NCI-H1417 treated with DMSO at 0.1 percent for 48 hours (cell line): ENCODE measurements around the gene ADSS1.
A peak's percentile ranks its signal among the peaks of the same experiment; 100 is the strongest.

Source experiments
- DNase-seq: peaks from one replicate; lab custom pipeline; 2025; lab: John Stamatoyannopoulos, UW

ADSS1 gene

DNA sequence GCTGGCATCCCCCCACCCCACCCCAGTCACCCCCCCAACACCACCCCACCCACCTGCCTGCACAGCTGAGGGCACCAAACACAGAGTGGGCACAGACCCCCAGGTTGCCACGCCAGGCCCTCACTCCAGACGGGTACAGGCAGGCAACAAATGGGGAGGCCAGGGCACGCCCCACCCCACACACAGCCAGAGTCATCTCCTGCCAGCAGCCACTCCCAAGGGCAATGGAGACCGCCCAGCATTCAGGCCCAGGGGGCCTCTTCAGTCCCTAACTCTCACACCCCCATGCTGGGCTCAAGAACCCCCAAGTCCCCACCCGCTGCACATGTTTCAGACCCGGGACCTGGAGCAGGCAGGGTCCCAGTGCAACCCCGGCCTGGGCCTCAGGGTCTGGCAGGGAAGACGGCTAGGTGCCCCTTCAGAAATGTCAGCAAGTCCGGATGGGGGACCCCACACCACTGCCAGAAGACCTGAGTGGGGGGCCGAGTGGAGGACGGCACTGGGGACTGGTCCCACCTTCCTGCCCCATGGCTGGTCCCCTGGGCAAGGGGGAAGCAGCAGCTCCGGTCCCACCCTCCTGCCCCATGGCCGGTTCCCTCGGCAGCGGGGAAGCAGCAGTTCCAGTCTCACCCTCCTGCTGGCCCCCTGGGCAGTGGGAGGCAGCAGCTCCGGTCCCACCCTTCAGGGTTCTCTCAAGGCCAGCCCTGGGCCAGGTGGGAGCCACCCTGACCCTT, 59.6 kb downstream of the ADSS1 start:
- DNase-seq, result no peak

DNA sequence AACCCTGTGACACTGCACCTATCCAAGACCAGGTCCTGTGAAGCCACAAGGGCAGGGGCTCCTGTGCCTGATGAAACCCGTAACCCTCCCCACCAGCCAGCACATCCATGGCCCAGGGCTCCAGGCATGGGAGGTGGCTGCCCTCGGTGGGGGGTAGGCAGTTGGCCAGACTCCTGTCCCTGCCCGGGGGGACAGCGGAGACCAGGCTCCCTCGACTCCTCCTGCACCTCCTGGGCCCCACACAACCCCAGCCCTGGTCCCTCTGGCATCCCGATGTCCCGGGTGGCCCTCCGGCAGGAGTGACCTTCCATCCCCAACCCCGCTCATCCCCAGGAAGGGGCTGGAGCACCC, 60.2 kb downstream of the ADSS1 start:
- no peak for DNase-seq

DNA sequence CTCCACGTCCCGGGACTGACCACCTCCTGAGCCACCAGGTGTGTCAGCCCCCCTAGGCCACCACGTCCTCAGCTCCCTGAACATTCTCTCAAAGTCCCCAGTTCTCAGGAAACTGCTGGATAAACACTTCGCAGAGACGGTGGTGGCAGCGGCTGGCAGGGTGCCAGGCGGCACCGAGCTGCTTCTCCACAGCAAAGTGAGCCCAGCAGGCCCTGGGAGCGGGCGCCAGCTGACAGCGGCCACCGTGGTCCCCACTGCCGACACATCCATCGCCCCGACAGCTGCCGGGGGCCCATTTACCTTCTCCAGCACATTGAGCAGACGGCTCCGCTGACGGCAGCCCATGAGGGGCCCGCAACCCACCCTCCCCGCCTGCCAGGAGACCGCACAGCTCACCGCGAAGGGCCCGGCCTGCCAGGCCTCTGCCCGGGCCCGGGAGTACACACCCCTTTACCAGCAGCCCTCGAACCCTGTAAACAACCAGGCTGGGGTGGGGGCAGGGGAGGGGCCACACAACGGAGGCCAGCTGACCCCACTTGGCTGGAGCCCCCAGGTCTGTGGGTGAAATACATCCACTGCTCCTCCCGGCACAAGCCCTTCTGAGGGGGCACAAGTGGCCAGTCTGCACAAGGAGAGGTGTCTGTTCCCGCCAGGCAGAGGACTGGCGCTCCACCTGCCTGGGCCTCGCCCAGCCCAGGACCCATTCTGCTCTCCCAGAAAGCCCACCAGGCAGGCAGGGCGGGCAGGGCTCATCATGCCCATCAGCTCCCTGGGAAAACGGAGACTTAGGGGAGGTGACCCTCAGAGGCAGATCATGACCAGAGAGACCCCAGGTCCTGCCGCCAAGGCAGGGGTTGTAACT, 61.0 kb downstream of the ADSS1 start:
- peak; percentile 28 for DNase-seq

DNA sequence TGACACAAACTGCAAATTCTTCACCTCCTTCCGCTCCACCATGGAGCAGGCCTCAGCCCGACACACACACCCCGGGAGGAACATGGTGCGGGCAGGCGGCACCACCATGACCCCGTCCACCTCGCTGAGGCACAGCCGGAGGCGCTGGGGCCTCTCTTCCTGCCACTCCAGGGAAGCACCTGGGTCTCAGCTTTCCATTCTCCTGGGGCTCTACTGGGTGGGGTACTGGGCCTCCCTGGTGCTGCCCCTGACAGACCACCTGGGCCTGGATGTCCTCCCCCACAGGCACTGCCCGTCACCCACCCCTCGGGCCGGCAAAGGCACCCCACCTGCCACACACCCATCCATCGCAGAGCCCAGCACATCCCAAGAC, 61.7 kb downstream of the ADSS1 start:
- no peak for DNase-seq

DNA sequence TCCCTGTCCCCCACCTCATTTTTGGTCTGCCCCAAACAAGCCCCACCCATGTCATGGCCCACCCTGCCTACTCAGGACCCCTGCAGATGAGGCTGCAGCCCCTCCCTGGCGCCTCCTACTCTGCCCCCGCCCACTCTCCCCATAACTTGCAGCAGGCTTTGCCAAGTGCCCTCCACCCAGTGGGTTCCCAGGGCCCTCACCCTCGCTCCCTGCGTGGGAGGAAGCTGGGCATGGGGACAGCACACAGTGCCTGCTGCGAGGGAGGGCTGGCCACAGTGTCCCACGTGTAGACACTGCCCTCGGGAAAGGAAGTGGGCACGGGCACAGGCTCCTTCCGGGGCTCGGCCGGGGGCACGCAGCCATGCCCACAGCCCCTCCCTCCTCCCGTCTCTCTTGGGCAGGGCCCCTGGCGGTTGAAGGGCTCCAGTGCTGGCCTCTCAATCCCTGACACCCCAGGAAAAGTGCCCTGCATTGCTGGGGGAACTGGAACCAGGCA, 62.1 kb downstream of the ADSS1 start:
- no peak for DNase-seq

DNA sequence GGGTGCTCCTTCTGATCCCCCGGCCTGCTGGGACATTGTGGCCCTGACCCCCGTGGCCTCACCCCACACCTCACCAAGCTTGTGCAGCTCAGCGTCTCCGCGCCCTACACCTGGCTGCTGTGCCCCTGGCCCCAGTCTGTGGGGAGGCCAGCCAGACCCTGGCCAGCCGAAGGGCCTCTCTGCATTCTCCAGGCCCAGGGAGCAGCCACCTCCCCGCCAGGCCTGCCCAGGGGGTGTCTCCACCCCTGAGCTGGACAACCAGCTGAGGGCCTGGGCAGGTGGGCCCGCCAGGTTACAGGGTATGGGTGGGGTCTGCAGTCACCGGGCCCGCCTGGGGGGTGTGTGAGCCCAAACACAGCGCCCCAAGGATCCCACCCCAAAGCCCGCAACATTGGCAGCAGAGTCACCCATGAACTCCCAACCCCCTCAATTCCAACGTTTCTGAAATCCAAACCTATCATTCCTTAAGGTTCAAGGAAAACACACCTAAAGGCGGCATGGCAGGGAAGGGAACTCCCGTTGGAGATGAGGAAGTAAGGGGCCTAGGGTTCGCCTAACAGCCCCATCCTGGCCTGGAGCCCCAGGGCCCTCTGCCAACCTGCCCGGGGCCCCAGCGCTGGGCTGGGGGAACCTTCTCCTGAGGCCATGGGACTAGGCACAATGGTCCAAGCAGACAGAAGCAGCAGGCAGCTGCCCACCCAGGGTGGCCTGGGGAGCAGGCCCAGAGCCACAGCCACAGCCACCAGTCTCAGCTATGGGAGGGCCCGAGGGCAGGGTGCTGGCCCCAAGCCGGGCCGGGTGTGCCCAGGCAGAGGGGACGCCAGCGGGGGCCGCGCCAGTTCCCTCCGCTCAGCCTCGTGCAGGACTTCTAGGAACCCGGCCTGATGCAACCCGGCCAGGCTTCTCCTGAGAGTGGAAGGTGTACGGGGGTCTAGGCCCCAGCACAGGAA, 63.0 kb downstream of the ADSS1 start:
- no peak for DNase-seq

DNA sequence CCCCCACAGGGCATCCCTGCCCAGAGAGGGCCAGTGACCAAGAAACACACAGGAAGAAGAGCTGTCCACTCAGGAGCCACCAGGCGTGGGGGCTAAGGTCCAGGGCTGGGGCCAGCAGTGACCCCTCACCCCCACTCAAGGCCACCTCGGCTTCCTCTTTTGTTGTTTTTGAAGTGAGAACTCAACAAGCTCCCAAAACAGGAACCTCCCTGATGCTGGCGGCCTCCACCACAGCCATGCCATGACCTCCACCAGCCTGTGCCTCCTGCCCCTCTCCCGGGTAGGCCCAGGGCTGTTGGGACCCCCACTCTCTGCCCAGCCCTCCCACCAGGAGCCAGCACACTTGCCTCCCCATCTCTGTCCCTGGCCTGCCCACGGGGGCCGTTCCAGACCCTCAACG, 63.7 kb downstream of the ADSS1 start:
- DNase-seq, result no peak

DNA sequence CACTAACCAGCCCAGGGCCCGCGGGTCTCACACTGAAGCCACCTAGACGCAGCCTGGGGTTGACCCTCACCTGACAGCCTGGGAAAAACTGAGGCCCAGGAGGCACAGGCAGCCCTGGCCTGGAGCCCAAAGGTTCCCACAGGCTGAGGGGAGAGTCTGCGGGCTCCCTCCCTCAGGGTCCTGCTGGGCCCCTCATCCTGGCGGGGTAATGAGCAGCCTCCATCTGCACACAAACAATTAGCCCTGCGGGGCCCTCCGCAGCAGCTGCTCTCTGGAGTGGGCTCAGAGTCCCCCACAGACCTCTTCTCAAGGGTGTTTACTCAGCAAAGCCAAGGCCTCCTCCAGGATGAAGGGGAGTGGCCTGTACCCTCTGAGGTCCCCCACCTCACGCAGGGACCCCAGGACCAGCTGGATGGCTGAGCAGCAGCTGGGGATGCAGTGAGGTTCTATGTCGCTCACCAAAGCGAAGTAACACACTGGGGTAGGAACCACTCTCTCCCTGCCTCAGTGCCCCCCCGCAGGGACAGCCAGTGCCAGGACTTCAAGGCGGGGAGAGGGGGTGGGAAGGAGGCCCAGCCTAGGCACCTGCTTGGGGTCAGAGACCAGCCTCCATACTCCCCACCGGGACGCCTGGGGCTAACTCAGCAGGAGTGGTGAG, 64.3 kb downstream of the ADSS1 start:
- peak; percentile 91 for DNase-seq

DNA sequence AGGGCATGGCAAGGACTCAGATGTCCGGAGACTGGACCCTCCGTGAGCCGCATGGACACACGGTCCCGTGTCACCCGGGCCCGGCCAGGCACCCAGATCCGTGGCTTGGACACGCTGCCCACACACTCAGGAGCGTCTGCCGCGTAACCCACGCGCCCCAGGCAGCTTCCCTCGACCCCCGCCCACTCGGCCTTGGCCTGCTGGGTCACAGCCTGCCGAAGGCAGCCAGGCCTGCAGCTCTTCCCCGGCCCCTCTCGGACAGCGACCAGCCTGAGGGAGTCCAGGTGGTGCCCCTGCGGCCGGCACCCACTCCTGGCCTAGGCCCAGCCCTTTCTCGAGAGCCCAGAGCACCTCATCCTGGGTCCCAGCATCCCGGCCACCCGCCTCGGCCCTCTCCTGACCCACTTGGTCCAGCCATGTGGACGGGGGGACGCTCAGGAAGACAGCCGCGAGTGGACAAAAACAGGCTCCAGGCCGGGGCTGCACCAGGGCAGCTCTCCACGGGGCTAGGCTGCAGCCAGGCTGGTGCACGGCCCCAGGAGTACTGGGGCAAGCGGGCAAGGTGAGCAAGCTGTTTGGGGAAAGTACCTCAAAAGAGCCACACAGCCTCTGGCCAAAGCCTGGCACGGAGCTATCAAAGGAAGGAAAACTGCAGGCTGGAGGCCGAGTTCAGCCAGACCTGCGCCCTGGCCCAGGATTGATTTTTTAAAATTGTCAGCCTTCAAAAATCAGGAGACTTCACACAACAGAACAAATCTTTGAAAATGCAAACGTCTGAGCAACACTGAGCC, 65.0 kb downstream of the ADSS1 start:
- no peak for DNase-seq

DNA sequence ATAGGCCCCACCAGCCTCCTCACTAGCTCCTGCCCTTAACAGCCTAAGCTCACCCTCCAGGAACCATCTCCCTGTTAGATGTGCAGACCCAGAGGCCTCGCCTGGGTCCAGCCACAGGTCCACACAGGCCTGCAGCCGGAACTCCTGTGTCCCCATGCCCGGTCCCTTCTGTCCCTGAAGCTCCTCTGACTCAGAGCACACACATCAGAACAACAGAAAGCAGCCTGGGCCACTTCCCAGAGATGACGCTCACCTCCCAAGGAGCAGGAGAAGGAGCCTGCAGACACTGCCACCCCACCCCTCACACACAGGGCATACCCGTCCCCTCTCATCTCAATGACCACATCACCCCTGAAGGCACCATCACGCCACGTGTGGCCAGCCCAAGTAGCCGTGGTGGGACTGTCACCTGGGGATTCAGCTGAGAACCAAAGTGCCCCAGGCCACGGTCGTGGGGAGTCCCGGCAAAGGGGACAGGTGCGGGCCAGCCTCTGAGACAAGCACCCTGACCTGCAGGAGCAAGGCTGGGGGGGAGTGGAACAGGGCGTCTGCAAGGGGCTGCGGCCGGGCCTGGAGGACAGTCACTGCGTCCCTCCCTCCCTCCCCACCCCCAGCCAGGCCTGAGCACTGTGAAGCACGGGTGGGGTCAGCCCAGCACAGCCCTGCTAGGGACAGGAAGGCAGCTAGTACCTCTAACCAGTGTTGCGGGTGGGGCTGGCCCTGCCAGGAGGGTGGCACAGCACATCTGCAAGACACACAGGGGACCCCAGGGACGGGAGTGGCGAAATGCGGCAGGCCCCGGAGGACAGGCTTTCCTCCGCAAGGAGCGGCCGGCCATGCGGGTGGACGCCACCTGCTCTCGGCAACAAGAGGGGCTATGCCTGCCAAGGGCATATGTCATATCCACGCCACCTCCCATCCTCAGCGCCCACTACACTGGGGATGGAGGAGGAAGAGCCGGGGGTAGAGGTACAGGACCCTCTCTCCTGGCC, 66.0 kb downstream of the ADSS1 start:
- DNase-seq, result no peak

DNA sequence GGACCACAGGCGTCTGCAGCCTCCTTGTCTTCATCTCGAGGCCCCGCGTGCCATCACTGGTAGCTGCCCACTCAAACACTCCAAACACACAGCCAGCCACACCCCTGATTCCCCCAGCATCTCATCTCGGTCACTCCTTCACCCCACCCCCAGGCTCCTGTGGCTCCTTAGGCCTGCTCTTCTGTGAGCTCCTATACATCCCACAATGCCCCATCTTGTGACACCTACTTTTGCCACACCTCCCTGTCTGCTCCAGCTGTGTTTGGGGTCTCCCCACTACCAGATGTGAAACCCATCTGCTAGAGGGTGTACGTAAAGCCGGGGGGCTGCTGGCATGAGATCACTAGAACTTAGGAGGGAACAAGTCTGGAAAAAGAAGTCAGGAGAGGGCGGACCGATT, 67.4 kb downstream of the ADSS1 start:
- DNase-seq, result no peak

DNA sequence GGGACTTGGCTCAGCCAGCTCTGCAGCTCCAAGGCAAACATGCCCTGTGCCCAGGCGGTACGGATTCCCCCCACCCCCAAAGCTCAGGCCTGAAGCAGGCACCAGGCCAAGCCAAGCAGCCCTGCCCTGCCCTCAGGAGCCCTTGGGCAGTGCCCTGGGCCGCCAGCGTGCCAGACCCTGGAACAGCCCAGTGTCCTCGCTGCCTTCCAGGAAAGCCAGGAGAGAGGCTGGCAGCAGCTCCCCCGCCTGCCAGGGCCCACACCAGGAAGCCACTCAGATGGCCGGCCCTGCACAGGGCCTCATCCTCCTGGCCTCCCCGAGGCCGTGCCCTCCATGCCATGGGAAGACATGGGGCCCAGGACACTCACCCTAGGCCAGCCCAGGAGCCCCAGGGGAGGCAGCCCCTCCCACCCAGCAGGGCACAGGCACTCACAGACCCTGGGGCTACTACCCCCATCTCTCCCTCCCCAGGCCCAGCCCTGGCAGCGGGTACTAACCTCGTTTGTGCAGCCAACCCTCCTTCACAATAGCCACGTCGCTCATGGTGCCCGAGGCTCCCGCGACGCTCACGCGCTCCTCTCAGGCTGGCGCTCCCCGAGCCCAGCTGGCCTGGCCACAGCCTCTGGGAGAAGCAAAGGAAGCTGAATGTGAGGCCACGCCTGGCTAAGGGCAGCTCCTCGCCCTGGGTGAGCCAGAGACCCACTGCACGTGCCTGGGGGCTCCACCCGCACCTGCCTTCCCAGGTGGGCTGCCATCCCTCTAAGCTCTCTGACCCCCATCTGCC, 68.3 kb downstream of the ADSS1 start:
- no peak for DNase-seq

DNA sequence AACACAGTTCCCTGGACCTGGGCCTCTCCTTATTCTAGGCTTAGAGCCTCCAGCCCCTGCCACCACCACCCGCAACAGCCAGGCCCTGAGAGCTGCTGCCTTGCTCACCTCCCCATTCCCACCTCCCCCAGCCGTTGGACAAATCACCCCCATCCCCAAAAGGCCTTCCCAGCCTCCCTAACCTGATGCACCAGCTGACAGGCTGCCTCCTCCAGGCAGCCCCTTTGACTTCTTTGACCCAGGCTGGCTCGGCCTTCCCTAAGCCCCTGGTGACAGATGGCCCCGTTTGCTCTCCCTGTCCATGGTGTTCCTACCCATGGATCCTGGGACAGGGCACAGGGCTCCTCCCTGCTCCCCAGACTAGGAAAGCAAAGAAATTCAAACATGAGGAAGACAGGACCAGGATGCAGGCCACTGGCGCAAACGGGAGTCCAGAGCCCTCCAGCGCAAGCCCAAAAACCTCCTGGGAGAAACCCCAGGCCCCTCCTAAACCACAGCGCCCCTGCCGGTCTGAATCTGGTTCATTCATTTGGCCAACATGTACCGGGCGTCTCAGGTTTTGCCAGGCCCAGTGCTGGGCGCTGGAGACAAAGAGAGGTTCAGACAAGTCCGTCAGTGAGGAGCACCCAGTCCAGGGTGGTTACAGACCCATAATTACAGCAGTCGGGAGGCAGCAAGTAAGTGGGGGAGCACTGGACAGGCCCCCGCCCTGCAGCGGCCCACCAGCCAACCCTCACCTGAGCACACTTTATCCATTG, 69.1 kb downstream of the ADSS1 start:
- no peak for DNase-seq

DNA sequence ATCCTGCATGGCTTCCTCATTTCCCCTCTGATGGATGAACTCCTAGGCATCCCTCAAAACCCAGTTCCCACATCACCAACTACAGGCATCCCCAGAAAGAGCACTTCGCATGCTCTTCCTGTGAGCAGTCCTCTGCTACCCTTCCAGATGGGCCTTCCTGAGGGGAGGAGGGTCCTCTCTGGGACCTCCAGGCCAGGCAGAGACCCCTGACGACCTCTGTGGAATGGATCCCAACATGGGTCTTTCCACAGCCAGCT, 69.6 kb downstream of the ADSS1 start:
- DNase-seq, result no peak

DNA sequence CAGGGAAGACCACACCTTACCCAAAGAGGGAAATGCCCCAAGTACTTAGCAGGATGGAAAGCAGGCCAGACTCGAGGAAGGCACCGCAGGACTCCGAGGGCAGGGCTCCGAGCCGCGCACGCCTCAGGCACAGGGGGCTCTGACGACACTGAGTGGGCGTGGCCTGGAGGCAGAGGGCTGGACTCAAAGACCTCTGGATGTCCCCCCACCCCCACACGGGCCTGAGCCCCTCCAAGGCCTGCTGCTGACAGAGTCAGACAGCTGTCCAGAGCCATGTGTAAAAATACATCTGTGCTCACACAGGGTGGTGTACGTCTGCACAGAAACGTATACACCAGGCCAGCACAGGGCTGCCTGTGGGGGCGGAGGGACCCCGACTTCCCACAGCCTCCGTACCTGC, 70.1 kb downstream of the ADSS1 start:
- no peak for DNase-seq

DNA sequence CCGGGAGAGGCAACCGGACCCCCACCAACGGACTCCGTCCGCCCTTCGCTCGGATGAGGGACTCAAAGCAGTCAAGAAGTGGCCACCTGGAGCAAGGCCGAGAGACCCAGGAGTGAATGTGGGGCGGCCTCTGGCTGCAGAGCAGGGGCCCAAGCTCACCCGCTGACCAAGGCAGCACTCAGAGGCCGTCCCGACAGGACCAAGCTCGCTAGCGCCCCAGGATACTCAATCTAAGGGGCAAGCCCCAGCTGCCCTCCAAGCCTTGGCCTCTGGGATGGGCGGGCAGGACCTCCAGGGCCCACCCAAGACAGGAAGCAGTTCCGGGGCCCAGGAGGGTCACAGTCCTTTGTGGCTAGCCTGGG, 70.6 kb downstream of the ADSS1 start:
- DNase-seq, result no peak

DNA sequence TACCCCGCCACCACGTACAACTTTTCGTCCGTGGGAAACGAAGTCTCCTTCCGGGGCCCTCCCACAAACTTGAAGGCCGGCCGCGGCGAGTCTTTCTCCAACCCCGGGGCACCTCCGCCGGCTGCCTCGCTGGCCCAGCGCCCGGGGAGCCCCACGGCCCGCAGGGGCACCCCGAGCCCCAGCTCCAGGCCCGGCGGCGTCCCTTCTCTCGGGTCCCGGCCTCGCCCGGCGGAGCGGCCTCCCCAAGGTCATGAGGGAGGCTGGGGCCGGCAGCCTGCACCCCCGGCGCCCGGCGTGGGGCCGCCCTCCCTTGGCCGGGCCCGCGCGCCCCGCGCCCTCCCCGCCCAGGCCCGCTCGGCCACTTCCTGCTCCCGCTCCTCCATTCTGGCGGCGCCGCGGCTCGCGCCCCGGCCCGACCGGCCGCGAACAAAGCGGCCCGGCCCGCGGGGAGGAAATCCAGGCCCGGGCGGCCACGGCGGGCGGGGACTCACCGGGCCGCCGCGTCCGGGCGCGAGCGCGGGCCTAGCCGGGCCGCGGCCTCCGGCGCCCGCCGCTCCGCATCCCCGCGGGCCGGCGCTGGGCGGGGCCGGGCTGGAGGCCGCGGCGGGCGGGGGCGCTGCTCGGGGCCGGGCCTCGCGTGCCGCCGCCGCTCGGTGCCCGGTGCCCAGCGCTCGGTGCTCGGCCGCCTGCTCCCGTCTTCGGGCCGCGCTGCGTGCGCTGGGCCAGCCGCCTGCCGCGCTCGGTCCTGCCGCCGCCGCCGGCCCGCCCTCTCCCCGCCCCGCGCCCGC, 71.2 kb downstream of the ADSS1 start, which contains the start of gene AKT1:
TSS of gene AKT1 (minus strand) at position 756 of the 788 bp plus-strand sequence. CDS start 3,105 bp downstream, outside the sequence.
- DNase-seq, result no peak
